Psoas muscle (tissue), 8 donors: Measurements from ENCODE around the gene CYB5R2. TPM values are rescaled to one million over a fixed set of nuclear protein-coding genes. Genes with fewer than 3 reads are reported as not detected.
A peak's percentile ranks its signal among the peaks of the same experiment; 100 is the strongest.

ENCODE experiments used
- ATAC-seq, 4 donors: fragments of 200-7000 bp; cut with Tn5 transposase; one replicate each; pipeline ENCODE4 v1.9.1; 2020; ENCODE audit warnings: moderate library complexity in 3 of 4, mild to moderate bottlenecking in 2 of 4
- DNase-seq, 2 donors: peaks; one replicate each; pipeline ENCODE4 v3.0.0-alpha.2; 2020
- H3K27ac ChIP-seq: fragments of 200-600 bp; one replicate; pipeline ENCODE4 v1.8.0; 2022
- H3K27me3 ChIP-seq, 3 donors: fragments of 200-600 bp in 1 of 3; one replicate each; pipeline versions ENCODE4 v1.6.1 to v1.8.0; 2013 to 2022; ENCODE audit warnings: low read length in 2 of 3, mild to moderate bottlenecking in 2 of 3, moderate library complexity in 1 of 3; ENCODE audit not compliant: insufficient read depth in 3 of 3
- H3K36me3 ChIP-seq, 2 donors: fragments of 200-600 bp in 1 of 2; one replicate each; pipeline versions ENCODE4 v1.6.1 to v1.8.0; 2013 to 2022; ENCODE audit warnings: low read depth in 1 of 2, mild to moderate bottlenecking in 1 of 2, moderate library complexity in 1 of 2; ENCODE audit not compliant: insufficient read depth in 1 of 2
- H3K4me1 ChIP-seq: fragments of 200-600 bp; one replicate; pipeline ENCODE4 v1.8.0; 2022
- H3K4me3 ChIP-seq: fragments of 200-600 bp; one replicate; pipeline ENCODE4 v1.8.0; 2022; ENCODE audit warnings: mild to moderate bottlenecking
- H3K9me3 ChIP-seq: fragments of 200-600 bp; one replicate; pipeline ENCODE4 v1.8.0; 2022
- WGBS, 3 donors: extraction: QIAGEN DNeasy Blood & Tissue Kit; methylation state at CpG; one replicate each; pipeline versions ENCODE4 v1.1.6 to v1.1.7; 2013; 5-methylcytosine and 5-hydroxymethylcytosine counted together
- intact Hi-C, 2 donors: fragments of 100-400 bp; cut with DNase I; formaldehyde crosslinking; loops; one replicate each; pipeline versions ENCODE4 v1.11.0 to v1.14.2; 2022
- polyA plus RNA-seq, 3 donors: library from polyadenylated mRNA; stranded (reverse); fragments of 200-250 nt; gene quantifications; one replicate each; pipeline ENCODE4 v1.2.3, GENCODE V29; 2013
- total RNA-seq, 4 donors: library from RNA; stranded (reverse); fragmentation: NEBNext Ultra II Directional in 2 of 4; extraction: Animal tissue kit (Norgen Biotek cat#: 25700) in 2 of 4; gene quantifications; one replicate each; pipeline versions ENCODE4 v1.2.1 to v1.2.4, GENCODE V29; 2021 to 2023
- TF ChIP-seq, protein P1 (sequence below): fragments of 200-600 bp; IDR thresholded peaks from one replicate; pipeline ENCODE4 v1.8.0; 2022; ENCODE audit warnings: antibody characterized with exemption
- donor health status: healthy with polysubstance abuse.
- donor health status: DM: no; HTN: no; CAD: no; lungs with moderate emphysema.
- donor health status: Bipolar disorder and iron deficiency.
- donor health status: healthy.
- donor health status: DM: yes; HTN: yes; CAD: no.
- donor health status: DM: no; HTN: no; CAD: no.
- donor health status: DM: no; HTN: no; CAD: no.
- donor health status: DM: yes; HTN: yes; CAD: no.

CYB5R2 gene
- total and polyA plus RNA-seq, 7 donors: 0.40 to 2.0 (median 1.3) TPM

DNA sequence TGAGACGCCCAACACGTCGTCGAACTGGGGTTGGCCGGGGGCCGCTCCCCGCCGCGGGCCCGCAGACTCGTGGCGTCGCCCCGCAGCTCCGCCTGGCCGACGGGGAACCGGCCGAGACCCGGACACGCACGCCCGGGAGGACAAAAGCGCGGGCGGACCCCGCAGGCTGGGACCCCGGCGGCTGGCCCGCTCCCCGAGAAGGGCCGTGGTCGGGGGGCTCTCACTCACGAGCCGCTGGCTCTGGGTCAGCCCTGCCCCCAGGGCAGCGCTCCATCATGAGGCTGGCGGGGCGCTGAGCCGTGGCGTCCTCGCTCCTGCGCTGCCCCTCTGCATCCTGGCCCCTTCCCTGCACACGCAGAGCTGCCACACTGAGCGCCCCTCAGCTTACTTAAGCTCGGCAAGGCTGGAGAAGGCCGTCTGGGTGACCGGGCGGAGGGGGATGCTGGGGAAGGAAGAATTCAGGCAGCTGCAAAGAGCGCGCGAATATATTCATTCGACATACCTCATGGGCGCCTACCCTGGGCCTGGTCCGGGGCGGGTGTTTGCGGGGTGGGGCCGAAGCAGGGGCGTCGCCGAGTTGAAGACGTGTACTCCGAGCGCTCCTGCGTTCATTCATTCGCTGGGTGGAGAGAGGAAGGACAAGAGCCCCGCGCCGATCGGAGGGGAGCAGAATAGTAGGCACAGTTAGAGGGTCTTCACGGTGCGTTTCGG, 579 bp upstream of the CYB5R2 start:
- ATAC-seq (peak; percentile 51 to 68 (median 66)), DNase-seq (peak in 1 of 2 donors; percentile 40)
- H3K9me3 ChIP-seq: no peaks in the 10 kb centered on the region
- intact Hi-C loops: loop anchor here in 1 of 2 donors (10.0 kb wide), 1 partner anchor 219 kb away; no protein-coding TSS in a partner anchor
- H3K36me3 ChIP-seq: peaks cover 0 to 5% of the 10 kb centered on the region in 2 donors
- H3K27ac ChIP-seq: no peak overlapping the region
- TF ChIP-seq, protein P1, sequence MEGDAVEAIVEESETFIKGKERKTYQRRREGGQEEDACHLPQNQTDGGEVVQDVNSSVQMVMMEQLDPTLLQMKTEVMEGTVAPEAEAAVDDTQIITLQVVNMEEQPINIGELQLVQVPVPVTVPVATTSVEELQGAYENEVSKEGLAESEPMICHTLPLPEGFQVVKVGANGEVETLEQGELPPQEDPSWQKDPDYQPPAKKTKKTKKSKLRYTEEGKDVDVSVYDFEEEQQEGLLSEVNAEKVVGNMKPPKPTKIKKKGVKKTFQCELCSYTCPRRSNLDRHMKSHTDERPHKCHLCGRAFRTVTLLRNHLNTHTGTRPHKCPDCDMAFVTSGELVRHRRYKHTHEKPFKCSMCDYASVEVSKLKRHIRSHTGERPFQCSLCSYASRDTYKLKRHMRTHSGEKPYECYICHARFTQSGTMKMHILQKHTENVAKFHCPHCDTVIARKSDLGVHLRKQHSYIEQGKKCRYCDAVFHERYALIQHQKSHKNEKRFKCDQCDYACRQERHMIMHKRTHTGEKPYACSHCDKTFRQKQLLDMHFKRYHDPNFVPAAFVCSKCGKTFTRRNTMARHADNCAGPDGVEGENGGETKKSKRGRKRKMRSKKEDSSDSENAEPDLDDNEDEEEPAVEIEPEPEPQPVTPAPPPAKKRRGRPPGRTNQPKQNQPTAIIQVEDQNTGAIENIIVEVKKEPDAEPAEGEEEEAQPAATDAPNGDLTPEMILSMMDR: no peak
- H3K27me3 ChIP-seq: peaks cover 0 to 10% (median 5%) of the 10 kb centered on the region in 3 donors
- H3K4me1 ChIP-seq: no peaks in the 10 kb centered on the region
- H3K4me3 ChIP-seq: peak overlapping the region; percentile 73
- 3 to 4% (median 3%) methylated on average over 49 to 72 of the region's 72 CpGs for WGBS, 3 donors

DNA sequence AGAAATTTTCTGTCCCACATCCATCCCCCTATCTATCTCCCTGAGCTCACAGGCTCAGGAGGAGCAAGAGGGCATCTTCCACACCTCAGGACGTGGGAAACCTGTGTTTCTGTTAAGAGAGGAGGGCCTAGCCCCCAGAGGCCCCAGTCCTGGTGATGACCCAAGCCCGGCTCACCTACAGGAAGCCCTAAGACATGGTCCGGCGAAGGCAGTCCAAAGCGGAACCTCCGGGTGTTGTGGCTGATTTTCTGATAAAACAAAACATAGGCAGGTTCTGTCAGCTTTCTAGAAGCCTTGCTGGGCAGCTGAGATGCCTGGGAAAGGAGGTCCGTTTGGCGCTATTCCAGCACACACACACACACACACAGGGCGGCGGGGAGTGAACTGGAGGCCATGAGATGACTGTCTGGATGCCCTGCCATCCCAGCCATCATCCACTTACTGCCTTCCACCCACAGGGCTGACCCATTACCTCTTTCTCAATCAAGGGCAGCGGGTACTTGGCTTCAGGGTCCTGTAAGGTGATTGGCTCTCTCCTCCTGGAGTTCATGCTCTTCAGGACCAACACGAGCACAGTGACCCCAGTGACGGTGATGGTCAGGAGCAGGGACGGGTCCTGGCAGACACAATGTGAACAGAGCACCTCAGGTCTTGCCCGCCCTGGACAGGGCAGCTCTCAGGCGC, 882 bp downstream of the CYB5R2 start:
- Histone ChIP-seq H3K4me1 (no peaks in the 10 kb centered on the region), H3K27ac (no peak overlapping the region), H3K4me3 (peak overlapping the region; percentile 73), H3K9me3 (no peaks in the 10 kb centered on the region), H3K36me3 (peaks cover 0 to 19% of the 10 kb centered on the region in 2 donors), H3K27me3 (peaks cover 0 to 10% (median 5%) of the 10 kb centered on the region in 3 donors)
- intact Hi-C loops: loop anchor here in 1 of 2 donors (10.0 kb wide), 1 partner anchor 218 kb away; no protein-coding TSS in a partner anchor
- DNase-seq (no peak), ATAC-seq (peak in 2 of 4 donors; percentile 11 to 17)
- WGBS, 3 donors: 83 to 91% (median 86%) methylated on average over 16 of the region's 16 CpGs
- TF ChIP-seq, protein P1: no peak

DNA sequence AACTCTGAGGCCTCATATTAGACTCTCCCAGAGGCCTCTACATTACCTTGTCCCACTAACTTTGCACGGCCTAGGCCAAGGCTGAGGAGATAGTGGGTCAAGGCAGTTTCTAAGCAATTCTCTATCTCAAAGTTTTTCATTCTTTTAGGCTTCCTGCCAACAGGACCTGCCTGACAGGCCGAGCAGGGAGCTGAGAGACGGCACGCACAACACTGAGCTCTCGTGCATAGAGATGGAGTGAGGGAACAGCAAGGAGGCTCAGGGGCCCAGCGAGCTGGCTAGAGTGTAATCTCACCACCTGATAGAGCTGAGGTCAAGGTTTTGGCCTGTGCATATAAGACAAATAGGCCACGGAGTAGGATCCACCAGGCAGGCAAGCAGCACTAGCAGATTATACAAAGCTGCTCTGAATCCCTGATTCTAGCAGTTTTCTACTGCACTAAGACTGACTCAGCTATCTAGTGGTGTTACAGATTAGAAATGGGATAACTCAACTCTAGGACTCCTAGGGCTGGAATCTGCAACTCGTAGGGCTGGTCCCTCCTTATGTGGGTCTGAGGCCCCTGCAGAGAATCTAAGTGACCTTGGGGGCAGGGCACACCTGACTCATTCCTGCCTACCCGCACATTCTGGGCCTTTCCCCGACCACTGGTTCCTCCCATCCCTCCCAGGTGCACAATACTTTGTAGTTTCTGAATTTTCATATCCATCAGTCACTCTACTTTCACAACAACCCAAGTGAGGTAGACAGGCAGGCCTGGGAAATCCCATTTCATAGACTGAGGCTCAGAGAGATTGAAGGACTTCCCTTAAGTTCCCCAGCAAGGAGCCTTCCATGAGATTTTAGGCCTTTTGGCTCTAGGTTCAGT, 1.7 kb downstream of the CYB5R2 start:
- H3K9me3 ChIP-seq: no peaks in the 10 kb centered on the region
- peaks cover 0 to 10% (median 5%) of the 10 kb centered on the region in 3 donors for H3K27me3 ChIP-seq
- no peaks in the 10 kb centered on the region for H3K4me1 ChIP-seq
- intact Hi-C loops: loop anchor here in 1 of 2 donors (10.0 kb wide), 1 partner anchor 217 kb away; no protein-coding TSS in a partner anchor
- peaks cover 0 to 27% of the 10 kb centered on the region in 2 donors for H3K36me3 ChIP-seq
- DNase-seq (no peak), ATAC-seq (no peak)
- H3K27ac ChIP-seq: no peak overlapping the region
- 86 to 92% (median 88%) methylated on average over 10 of the region's 10 CpGs for WGBS, 3 donors
- no peak overlapping the region for H3K4me3 ChIP-seq
- TF ChIP-seq, protein P1: no peak

DNA sequence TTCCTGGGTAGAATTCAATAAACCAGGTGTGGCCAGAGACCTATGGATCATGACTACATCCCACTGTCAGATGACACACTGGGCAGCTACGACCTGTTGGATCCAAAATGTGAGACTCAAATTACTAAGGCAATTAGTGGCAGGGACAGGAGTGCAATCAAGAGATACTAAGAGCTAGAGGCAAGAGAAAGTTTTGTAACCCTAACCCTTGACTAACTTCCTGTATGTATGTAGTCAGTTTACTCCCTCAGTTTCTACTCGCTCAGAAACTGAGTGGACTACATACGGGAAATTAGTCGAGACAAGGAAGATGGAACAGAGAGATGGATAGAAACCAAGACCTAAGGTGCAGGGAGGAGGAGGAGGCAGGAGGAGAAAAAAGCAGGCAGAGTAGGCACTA, 2.7 kb downstream of the CYB5R2 start:
- no peaks in the 10 kb centered on the region for H3K4me1 ChIP-seq
- no peak for DNase-seq
- no peaks in the 10 kb centered on the region for H3K9me3 ChIP-seq
- ATAC-seq: no peak
- H3K36me3 ChIP-seq: peaks cover 0 to 33% of the 10 kb centered on the region in 2 donors
- H3K27ac ChIP-seq: no peak overlapping the region
- TF ChIP-seq, protein P1: no peak
- no peak overlapping the region for H3K4me3 ChIP-seq
- intact Hi-C loops: loop anchor here in 1 of 2 donors (10.0 kb wide), 1 partner anchor 216 kb away; no protein-coding TSS in a partner anchor
- 54 to 67% (median 59%) methylated on average over 4 of the region's 4 CpGs for WGBS, 3 donors
- H3K27me3 ChIP-seq: peaks cover 0 to 10% (median 5%) of the 10 kb centered on the region in 3 donors
